Left lung (tissue), 10 donors: ENCODE data around the gene VPS13D. TPM values are rescaled to one million over a fixed set of nuclear protein-coding genes. Genes with fewer than 3 reads are reported as not detected.

Experiments
- ATAC-seq: fragments of 200-7000 bp; cut with Tn5 transposase; one replicate; pipeline ENCODE4 v1.9.1; 2020; ENCODE audit warnings: moderate library complexity
- DNase-seq, 4 donors: peaks; one replicate each; pipeline ENCODE4 v3.0.0-alpha.2; 2013 to 2020
- H3K27ac ChIP-seq, 2 donors: fragments of 200-600 bp; sonication (generic) in 1 of 2; one replicate each; pipeline versions ENCODE4 v1.5.0 to v1.8.0; 2020 to 2021
- H3K27me3 ChIP-seq, 2 donors: fragments of 200-600 bp; sonication (generic) in 1 of 2; one replicate each; pipeline versions ENCODE4 v1.5.0 to v1.8.0; 2020 to 2021
- H3K36me3 ChIP-seq, 2 donors: fragments of 200-600 bp; sonication (generic) in 1 of 2; one replicate each; pipeline versions ENCODE4 v1.5.0 to v1.8.0; 2020 to 2021
- H3K4me1 ChIP-seq, 2 donors: fragments of 200-600 bp; one replicate each; pipeline ENCODE4 v1.8.0; 2021
- H3K4me3 ChIP-seq, 2 donors: fragments of 200-600 bp; sonication (generic) in 1 of 2; one replicate each; pipeline versions ENCODE4 v1.5.0 to v1.8.0; 2020 to 2021; ENCODE audit warnings: mild to moderate bottlenecking in 1 of 2
- H3K9me3 ChIP-seq, 2 donors: fragments of 200-600 bp; sonication (generic) in 1 of 2; one replicate each; pipeline versions ENCODE4 v1.5.0 to v1.8.0; 2020 to 2021
- intact Hi-C, 2 donors: fragments of 100-400 bp; cut with DNase I; formaldehyde crosslinking; loops; one replicate each; pipeline versions ENCODE4 v1.11.2 to v1.14.2; 2022
- polyA plus RNA-seq, 6 donors: library from polyadenylated mRNA; unstranded; fragments of 120-200 nt; gene quantifications; one replicate each; pipeline ENCODE4 v1.2.1, GENCODE V29; 2013; ENCODE audit not compliant: insufficient read length in 6 of 6
- total RNA-seq, 2 donors: library from RNA; stranded (reverse); fragmentation: NEBNext Ultra II Directional; extraction: Animal tissue kit (Norgen Biotek cat#: 25700); gene quantifications; one replicate each; pipeline ENCODE4 v1.2.1, GENCODE V29; 2021
- TF ChIP-seq, protein P1 (sequence below), 2 donors: fragments of 200-600 bp; sonication (generic) in 1 of 2; IDR thresholded peaks; one replicate each; pipeline versions ENCODE4 v1.5.0 to v1.8.0; 2021; ENCODE audit warnings: antibody characterized with exemption in 2 of 2
- donor health status: DM: no; HTN: yes; CAD: no.
- donor health status: DM: no; HTN: no; CAD: no.

VPS13D gene
- total and polyA plus RNA-seq, 8 donors = 26.6 to 62.3 (median 30.2) TPM

DNA sequence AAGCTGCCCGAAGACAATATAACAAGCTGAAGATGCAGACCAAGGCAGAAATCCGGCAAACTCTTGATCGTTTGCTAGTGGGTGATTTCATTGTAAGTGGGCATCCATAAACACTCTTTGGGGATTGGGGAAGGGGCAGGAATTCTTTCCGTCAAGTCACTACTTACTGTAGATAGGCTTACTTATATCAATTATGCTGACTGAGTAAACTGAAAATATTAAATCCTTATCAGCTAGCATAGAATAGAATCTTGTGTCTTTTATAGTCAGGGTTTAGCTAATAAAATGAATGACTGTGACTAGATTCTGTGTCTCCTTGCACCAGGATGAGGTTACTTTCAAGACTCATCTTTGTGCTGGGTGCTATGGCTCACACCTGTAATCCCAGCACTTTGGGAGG is 41.2 kb downstream of the VPS13D start:
- no peak overlapping the region for H3K4me3 ChIP-seq
- H3K9me3 ChIP-seq = no peaks in the 10 kb centered on the region
- H3K27me3 ChIP-seq = no peaks in the 10 kb centered on the region
- TF ChIP-seq, protein P1, sequence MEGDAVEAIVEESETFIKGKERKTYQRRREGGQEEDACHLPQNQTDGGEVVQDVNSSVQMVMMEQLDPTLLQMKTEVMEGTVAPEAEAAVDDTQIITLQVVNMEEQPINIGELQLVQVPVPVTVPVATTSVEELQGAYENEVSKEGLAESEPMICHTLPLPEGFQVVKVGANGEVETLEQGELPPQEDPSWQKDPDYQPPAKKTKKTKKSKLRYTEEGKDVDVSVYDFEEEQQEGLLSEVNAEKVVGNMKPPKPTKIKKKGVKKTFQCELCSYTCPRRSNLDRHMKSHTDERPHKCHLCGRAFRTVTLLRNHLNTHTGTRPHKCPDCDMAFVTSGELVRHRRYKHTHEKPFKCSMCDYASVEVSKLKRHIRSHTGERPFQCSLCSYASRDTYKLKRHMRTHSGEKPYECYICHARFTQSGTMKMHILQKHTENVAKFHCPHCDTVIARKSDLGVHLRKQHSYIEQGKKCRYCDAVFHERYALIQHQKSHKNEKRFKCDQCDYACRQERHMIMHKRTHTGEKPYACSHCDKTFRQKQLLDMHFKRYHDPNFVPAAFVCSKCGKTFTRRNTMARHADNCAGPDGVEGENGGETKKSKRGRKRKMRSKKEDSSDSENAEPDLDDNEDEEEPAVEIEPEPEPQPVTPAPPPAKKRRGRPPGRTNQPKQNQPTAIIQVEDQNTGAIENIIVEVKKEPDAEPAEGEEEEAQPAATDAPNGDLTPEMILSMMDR (IDR thresholded peaks at IDR 0.05) = no peak
- no peaks in the 10 kb centered on the region for H3K4me1 ChIP-seq
- H3K27ac ChIP-seq = no peak overlapping the region
- peaks cover 0 to 98% of the 10 kb centered on the region in 2 donors for H3K36me3 ChIP-seq
- DNase-seq = no peak
- intact Hi-C loops = no loop called here
- ATAC-seq = no peak

DNA sequence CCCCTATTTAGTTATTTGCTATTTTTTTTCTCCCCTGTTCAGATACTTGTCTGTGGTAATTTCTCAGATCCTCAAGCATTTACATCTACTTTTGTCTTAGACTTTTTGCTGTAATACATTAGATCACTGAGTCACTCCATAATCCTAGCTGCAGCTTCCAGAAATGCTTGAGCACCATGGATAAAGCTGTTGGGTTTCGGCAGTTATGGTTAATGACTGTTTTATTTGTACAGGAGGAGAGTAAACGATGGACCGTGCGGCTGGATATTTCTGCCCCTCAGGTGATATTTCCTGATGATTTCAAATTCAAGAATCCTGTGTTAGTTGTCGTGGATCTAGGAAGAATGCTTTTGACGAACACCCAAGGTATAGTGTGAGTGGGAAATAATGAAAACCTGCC is 42.9 kb downstream of the VPS13D start:
- intact Hi-C loops = no loop called here
- no peaks in the 10 kb centered on the region for H3K9me3 ChIP-seq
- H3K27me3 ChIP-seq = no peaks in the 10 kb centered on the region
- no peak for ATAC-seq
- DNase-seq = no peak
- TF ChIP-seq, protein P1 (IDR thresholded peaks at IDR 0.05) = no peak
- H3K27ac ChIP-seq = no peak overlapping the region
- H3K36me3 ChIP-seq = peaks cover 0 to 98% of the 10 kb centered on the region in 2 donors
- H3K4me1 ChIP-seq = no peaks in the 10 kb centered on the region
- H3K4me3 ChIP-seq = no peak overlapping the region

DNA sequence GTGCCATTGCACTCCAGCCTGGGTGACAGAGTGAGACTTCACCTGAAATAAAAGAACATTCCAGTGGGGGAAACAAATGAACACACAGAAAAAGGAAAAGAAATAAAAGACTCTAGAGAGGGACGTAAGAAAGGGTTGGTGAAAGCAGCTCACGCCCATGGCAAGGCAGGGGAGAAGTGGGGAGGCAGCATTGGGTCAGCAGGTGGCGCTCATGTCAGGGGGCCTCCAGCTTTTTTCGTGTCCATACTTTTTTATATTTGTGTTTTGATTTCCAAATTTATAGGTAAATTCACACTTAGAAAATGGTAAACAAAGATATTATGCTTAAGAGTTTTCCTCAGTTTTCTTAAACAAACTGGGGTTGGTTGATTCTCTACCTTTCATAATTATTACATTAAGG is 45.5 kb downstream of the VPS13D start:
- TF ChIP-seq, protein P1 (IDR thresholded peaks at IDR 0.05) = peak; percentile 46 to 55
- Histone ChIP-seq H3K9me3 (no peaks in the 10 kb centered on the region), H3K4me3 (no peak overlapping the region), H3K36me3 (peaks cover 0 to 98% of the 10 kb centered on the region in 2 donors), H3K27me3 (no peaks in the 10 kb centered on the region), H3K4me1 (no peaks in the 10 kb centered on the region), H3K27ac (no peak overlapping the region)
- ATAC-seq (peak; percentile 80), DNase-seq (peak in 2 of 4 donors; percentile 15 to 35)
- intact Hi-C loops = no loop called here

DNA sequence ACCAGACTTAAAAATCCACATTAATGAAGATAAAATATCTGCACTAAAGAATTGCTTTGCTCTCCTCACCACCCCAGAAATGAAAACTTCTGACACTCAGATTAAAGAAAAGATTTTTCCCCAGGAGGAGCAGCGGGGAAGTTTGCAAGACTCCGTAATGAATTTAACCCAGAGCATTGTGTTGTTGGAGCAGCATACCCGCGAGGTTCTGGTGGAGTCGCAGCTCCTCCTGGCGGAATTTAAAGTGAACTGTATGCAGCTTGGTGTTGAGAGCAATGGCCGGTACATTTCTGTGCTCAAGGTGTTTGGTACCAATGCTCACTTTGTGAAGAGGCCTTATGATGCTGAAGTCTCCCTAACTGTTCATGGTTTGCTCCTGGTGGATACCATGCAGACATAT is 46.4 kb downstream of the VPS13D start:
- ATAC-seq = peak; percentile 82
- Histone ChIP-seq H3K27ac (no peak overlapping the region), H3K4me3 (no peak overlapping the region), H3K4me1 (no peaks in the 10 kb centered on the region), H3K36me3 (peaks cover 0 to 96% of the 10 kb centered on the region in 2 donors), H3K9me3 (no peaks in the 10 kb centered on the region), H3K27me3 (no peaks in the 10 kb centered on the region)
- intact Hi-C loops = no loop called here
- DNase-seq = peak in 1 of 4 donors; percentile 54
- TF ChIP-seq, protein P1 (IDR thresholded peaks at IDR 0.05) = peak in 1 of 2 donors; percentile 38

DNA sequence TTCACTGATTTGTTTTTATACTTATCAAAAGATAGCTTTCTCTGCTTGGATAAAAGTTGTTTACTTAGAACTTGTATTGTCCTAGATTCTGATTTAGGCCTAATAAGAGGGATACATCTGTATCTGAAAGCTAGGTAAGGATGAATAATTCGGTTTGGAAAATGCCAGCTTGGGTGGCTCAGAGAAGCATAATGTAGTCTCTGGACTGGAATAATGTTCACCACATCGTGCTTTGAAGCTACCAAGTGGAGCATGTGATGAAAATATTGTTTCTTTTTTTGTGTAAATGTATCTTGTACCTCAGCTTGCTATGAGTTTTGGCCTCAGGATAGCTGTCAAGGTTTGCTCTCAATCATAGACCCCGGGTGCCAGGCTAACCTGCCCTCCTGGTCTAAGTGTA is 49.2 kb downstream of the VPS13D start:
- H3K9me3 ChIP-seq = no peaks in the 10 kb centered on the region
- TF ChIP-seq, protein P1 (IDR thresholded peaks at IDR 0.05) = no peak
- DNase-seq = no peak
- H3K27me3 ChIP-seq = no peaks in the 10 kb centered on the region
- H3K27ac ChIP-seq = no peak overlapping the region
- ATAC-seq = no peak
- H3K4me3 ChIP-seq = no peak overlapping the region
- no peaks in the 10 kb centered on the region for H3K4me1 ChIP-seq
- H3K36me3 ChIP-seq = peaks cover 0 to 98% of the 10 kb centered on the region in 2 donors
- intact Hi-C loops = no loop called here
